Endothelial cell of umbilical vein (primary cell): Measurements from ENCODE around the gene NOS2.

Experiments
- CTCF ChIP-seq, 2 donors: IDR thresholded peaks; 1 replicate in 1 of 2; 2 replicates in 1 of 2; pipeline ENCODE4 v1.5.1; 2011; ENCODE audit warnings: low read length in 2 of 2, mild to moderate bottlenecking in 2 of 2, moderate library complexity in 2 of 2, control low read depth in 1 of 2, inconsistent platforms in 1 of 2, low read depth in 1 of 2; ENCODE audit not compliant: insufficient read depth in 1 of 2; ENCODE audit errors: extremely low read depth in 1 of 2
- EZH2 ChIP-seq: IDR thresholded peaks from 2 replicates; pipeline ENCODE4 v1.6.1; 2012; ENCODE audit warnings: borderline replicate concordance, low read depth, mild to moderate bottlenecking, moderate library complexity, low read length, inconsistent platforms; ENCODE audit not compliant: severe bottlenecking
- FOS ChIP-seq: IDR thresholded peaks from 2 replicates; pipeline ENCODE4 v1.6.1; 2011; ENCODE audit warnings: mild to moderate bottlenecking, low read length, moderate library complexity, borderline replicate concordance; ENCODE audit not compliant: insufficient read depth
- JUN ChIP-seq: IDR thresholded peaks from 2 replicates; pipeline ENCODE4 v1.6.1; 2011; ENCODE audit warnings: borderline replicate concordance, low read depth; ENCODE audit not compliant: insufficient read length, insufficient read depth
- MYC ChIP-seq: IDR thresholded peaks from one replicate; pipeline ENCODE4 v1.6.1; 2011; ENCODE audit warnings: mild to moderate bottlenecking, low read depth, low read length
- POLR2A ChIP-seq: IDR thresholded peaks from 2 replicates; pipeline ENCODE4 v1.6.1; 2012; ENCODE audit warnings: low read depth, mild to moderate bottlenecking, control low read depth, low read length
- POLR2AphosphoS5 ChIP-seq: IDR thresholded peaks from 2 replicates; pipeline ENCODE4 v1.6.1; 2012; ENCODE audit warnings: low read depth, mild to moderate bottlenecking, control low read depth, low read length, moderate library complexity; ENCODE audit not compliant: insufficient read depth

GRCh38 chr17:27762527-27763305 is 37.6 kb downstream of the NOS2 start:
- TF ChIP-seq CTCF (IDR thresholded peaks at IDR 0.05; ENCODE audit: extremely low read depth in 1 of 2, insufficient read depth in 1 of 2, low read depth in 1 of 2, low read length in 2 of 2): no peak
- TF ChIP-seq POLR2AphosphoS5: no peak
- no peak for TF ChIP-seq EZH2
- no peak for TF ChIP-seq POLR2A
- TF ChIP-seq FOS: no peak
- TF ChIP-seq JUN: no peak
- no peak for TF ChIP-seq MYC
